DMS79 (cell line): ENCODE data around the gene PCYOX1L.

Source experiments
- DNase-seq: peaks from one replicate; lab custom pipeline; 2025; lab: John Stamatoyannopoulos, UW

Gene PCYOX1L, protein sequence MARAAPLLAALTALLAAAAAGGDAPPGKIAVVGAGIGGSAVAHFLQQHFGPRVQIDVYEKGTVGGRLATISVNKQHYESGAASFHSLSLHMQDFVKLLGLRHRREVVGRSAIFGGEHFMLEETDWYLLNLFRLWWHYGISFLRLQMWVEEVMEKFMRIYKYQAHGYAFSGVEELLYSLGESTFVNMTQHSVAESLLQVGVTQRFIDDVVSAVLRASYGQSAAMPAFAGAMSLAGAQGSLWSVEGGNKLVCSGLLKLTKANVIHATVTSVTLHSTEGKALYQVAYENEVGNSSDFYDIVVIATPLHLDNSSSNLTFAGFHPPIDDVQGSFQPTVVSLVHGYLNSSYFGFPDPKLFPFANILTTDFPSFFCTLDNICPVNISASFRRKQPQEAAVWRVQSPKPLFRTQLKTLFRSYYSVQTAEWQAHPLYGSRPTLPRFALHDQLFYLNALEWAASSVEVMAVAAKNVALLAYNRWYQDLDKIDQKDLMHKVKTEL

DNA sequence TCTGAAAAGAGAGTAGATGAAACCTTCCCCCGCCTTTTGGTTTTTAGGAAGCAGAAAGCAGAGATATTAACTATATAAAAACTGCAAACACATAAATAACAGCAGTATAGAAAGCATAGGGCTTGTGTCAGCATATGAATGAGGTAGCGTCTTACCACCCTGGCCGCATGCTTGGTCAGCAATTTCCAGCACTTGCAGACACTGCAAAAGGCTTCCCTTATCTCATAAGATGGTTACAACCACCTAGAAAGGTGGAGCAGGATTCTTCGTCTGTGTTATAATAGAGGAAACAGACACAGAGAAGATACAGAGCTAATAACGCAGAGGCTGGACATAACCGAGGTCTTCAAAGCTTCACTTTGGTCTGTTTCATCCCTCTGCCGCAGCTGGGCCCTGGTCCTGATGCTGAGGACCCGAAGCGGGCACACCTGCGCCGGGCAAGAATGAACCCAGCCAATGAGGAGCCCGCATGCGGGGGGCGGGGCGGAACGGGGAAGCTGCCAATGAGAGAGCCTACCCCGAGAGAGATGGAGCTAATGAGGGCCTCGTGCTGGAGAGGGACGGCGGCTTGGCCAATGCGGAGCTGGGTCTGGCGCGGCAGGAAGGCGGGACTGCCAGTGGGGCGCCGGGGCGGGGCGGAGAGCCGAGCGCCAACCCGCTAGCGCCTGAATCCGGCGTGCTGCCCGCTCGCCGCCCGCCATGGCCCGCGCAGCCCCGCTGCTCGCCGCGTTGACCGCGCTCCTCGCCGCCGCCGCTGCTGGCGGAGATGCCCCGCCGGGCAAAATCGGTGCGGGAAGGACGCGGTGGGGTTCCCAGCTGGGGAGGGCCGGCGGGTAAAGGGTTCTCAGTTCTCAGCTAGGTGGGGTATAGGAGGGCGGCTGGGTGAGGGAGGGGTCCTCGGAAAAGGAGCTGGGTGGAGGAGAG, at the start of gene PCYOX1L:
PCYOX1L (plus strand) TSS at position 677 of the 924 bp plus-strand sequence; CDS start at position 700, 23 bp downstream.
- DNase-seq, result peak; percentile 83

GRCh38 chr5:149309354-149309753, 48.5 kb upstream of the PCYOX1L start:
- DNase-seq, result no peak

- no peak for DNase-seq
These were observed 47.4 kb upstream of the PCYOX1L start for GRCh38 chr5:149310488-149310887.

DNA sequence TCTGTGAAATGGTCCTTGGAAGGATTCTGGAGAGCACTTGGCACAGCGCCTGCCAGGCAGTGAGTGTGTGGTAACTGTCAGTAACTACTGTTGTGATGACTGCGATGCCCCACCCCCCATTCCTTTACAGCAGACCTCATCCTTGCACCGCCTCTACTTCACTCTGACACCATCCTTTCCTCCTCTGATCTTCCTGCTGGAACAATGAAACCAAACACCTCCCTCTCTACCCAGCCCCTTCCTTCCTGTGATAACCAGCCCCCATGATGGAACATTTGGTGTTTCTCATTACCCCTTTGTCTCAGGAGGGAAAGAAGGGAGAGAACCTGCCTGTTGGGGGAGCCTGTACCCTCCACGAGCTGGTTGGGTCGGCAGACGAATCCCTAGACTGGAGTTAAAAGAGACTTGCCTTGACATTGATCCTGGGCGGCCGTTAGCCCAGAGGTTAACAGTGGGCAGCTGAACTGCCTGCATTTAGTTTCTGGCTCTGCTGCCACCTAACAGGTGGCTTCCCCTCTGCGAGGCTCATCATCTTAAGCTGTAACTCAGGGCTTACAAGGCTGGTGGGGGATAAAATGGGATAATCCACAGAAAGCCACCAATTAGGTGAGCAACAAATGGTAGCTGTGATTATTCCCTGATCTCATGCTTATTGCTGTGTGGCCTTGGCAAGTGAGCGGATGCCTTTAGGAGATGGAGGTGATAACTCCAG, 46.7 kb upstream of the PCYOX1L start:
- DNase-seq, result no peak

- DNase-seq, result no peak
These were observed 44.5 kb upstream of the PCYOX1L start for GRCh38 chr5:149313151-149313841.

DNA sequence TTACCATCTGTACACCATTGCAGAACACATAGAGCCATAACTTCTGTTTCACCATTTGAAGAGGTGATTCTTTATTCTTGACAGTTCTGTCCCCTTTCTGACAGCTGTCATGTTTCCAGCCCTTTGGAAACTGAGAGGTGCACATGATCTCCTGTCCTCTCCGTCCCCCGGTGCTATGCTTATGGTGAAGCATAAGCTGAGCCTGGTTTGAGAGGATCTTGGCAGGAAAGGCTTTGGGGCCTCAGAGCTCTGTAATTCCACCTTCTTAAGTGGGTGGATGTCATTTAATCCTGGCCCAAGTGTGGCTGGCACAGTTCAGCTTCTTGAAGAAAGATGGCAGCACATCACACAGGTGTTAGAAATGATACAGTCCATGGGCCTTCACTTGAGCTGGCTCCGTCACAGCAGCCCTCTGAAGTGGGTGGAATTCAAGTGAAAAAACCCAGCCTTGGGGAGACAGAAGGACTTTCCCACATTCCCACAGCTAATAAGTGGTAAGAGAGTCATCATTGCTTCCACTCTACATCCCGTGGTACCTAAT, 43.2 kb upstream of the PCYOX1L start:
- DNase-seq, result no peak

GRCh38 chr5:149315753-149316152, 42.1 kb upstream of the PCYOX1L start:
- DNase-seq, result no peak

- DNase-seq, result no peak
These were observed 40.4 kb upstream of the PCYOX1L start for GRCh38 chr5:149317281-149318048.

DNA sequence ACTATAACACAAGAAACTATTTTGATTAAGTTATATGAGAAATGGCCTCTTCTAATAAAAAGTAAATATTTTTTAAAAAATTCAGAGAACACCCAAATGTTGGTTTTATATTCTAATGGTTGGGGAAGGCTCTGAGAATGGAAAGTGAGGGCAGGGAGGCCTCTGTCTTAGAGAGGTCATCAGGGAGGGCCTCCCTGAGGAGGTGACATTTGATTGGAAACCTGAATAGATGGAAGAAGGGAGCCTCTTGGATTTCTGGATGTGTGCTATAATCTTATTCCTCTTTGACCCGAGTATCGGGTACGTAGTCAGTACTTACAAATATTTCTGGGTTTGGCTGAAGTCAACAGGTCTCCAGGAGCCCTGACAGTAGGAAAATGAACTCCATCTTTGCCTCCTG, 38.7 kb upstream of the PCYOX1L start:
- no peak for DNase-seq

DNA sequence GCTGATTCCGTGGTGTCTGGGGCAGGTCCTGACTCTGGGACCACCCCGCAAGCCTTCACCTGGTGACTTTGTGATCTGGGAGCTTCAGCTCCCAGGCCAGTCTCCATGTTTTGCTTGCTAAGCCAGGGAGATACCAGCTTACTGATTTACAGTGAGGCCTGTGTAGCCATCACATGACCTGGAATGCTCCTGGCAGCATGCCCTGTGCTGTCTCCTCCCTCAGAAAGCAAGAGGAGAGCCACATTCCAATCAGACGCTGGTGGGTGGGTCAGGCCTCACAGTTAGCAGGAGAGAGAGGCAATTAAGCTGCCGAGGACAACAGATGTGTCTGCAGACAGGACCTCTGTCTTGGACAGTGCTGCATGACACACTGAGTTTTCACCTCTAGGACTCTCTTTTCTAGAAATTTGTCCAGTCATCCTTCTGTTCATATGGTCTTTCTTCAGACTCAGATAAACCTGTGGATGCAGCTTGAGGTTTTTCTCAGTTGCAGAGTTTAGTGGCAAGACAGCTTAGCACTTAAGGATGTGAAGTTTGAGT, 37.0 kb upstream of the PCYOX1L start:
- peak; percentile 43 for DNase-seq

- DNase-seq, result no peak
These were observed 35.3 kb upstream of the PCYOX1L start for GRCh38 chr5:149322518-149322917.

- DNase-seq, result no peak
These were observed 34.6 kb upstream of the PCYOX1L start for GRCh38 chr5:149323210-149323609.

- DNase-seq, result no peak
These were observed 34.1 kb upstream of the PCYOX1L start for GRCh38 chr5:149323621-149324205.

DNA sequence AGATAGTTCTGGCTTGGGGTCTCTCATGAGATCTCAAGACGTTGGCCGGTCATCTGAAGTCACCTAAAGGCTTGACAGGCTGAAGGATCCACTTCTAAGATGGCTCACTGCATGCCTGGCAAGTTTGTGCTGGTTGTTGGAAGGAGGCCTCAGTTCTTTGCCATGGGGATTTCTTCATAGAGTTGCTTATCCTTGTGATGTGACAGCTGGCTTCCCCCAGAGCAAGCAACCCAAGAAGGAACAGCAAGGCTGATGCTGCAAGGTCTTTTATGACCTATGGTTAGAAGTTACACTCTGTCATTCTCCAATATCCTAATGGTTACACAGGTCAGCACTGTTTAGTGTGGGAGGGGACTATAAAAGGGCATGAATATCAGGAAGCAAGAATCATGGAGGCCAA, 33.2 kb upstream of the PCYOX1L start:
- no peak for DNase-seq

DNA sequence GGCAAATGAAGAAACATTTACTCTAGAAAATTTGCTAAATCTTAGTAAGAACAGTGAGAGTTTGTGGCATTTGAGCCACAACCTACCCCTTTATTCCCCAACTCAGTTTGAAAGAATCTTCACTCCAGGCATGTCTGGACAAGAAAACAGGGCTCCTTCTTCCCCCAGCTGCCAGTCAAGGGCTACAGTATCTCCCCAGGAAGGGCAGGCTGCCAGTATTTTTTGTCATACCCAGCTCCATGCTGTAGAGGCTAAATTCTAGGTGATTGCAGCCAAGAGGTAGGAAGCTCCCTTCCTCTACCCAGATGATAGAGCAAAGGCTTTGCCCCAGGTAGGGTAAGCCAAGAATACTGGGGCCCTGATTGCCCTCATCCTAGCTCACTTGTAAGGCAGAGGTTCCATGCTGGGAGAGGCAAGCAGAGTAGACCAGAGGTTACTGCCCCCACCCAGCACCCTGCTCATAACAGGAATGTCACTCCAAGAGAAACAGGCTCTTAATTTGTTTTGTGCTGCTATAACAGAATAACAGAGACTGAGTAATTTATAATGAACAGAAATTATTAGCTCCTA, 32.6 kb upstream of the PCYOX1L start:
- DNase-seq, result peak; percentile 18

DNA sequence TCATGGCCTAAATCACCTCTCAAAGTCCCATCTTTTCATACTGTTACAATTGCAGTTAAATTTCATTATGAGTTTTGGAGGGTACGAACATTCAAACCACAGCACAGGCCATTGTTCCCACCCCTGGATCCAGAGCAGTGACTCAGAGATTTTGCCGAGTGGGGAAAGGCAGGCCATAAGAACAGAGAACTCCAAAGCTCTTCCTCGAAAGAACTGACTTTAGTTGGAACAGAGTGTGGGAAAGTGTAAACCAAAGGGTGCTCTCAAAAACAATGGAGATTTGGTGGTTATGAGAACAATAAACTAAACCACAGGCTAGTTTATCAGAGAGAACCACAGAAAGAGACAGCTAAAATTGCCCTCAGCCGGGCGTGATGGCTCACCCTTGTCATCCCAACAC, 32.0 kb upstream of the PCYOX1L start:
- DNase-seq, result no peak

DNA sequence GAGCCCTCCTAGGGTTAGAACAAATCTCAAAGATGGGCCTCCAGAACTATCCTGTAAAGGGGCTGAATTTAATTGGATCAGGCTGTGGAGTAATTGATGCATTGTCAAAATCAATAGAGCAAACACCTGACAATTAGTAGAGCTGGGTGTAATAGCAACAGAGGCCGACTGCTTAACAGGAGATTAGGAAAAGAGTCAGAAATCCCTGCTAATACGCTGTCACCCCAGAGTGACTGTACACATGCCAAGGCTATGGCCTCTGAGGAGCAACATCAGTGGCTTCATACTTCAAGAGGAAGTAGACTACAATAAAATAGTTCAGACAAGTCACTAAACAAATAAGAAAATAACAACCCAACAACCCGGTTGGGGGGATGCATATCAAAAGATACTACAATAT, 31.2 kb upstream of the PCYOX1L start:
- no peak for DNase-seq

DNA sequence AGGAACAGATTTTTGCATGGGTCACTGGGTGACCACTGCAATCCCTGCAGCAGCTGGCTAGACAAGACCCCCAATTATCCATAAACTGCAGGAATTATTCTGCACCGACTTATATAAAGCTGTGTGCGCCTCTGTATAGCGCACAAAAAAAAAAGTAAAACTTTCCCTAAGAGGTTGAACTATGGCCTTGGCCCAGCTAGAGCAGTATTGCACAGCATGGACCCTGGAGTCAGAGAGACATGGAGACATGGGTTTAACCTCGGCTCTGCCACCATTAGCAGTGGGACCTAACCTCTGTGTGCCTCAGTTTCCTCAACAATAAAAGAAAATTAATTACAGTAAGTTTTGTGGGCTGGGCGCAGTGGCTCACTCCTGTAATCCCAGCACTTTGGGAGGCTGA, 29.7 kb upstream of the PCYOX1L start:
- no peak for DNase-seq

DNA sequence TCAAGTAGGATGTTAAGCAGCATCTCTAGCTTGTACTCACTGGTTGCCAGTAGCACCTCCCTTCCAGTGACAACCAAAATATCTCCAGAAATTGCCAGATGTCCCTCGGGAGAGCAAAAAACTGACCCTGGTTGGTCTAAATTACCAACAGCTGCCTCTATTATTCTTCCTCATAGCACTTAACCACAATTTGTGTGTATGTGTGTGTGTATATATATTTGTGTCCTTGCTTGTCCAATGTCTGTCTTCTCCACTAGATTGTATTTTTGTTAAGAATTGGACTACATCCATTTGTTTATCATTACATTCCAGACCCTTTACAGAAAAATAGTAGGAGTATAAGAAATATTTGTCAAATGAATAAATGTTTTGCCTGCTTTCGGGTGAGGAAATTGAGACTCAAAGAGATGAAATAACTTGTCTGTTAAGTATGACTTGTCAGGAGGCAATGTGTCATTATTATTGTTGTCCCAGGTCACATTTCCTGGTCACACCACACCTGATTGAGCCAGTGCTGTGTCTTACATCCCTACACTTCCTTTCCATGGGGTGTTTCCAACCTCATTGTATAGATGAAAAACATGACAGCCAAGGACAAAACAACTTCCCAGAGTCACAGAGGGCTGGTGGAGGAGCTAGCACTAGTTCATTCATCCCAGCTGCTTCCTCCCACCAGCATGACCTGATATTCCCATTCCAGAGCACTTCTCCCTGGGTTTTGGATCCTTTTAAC, 24.0 kb upstream of the PCYOX1L start:
- DNase-seq, result no peak
